SK-MEL-5 (cell line): ENCODE measurements around the gene SLC12A7. TPM values are rescaled to one million over a fixed set of nuclear protein-coding genes. Genes with fewer than 3 reads are reported as not detected.
"Not testable (repeated sequence)": the region's sequence is repeated elsewhere in the genome, so short reads cannot be mapped to it uniquely, and the experiment has no call there.

ENCODE experiments used
- DNase-seq: peaks from one replicate; pipeline ENCODE4 v3.0.0-alpha.2; 2016; ENCODE audit warnings: low read depth, low spot score
- in situ Hi-C: cut with HindIII; loops from 2 replicates; pipeline ENCODE4 v1.10.0; 2016; ENCODE audit warnings: low sequenced_read_pairs, high pct_unique_total_duplicates, low pct_unique_long_range_greater_than_20kb
- total RNA-seq: library from RNA; depleted of rRNA; stranded (reverse); fragments of >200 nt; shearing (Covaris generic); gene quantifications from 2 replicates; pipeline ENCODE4 v1.2.3, GENCODE V29; 2014

SLC12A7 gene
- total RNA-seq, 1 experiment from 2014 or later: 11.6 TPM

DNA sequence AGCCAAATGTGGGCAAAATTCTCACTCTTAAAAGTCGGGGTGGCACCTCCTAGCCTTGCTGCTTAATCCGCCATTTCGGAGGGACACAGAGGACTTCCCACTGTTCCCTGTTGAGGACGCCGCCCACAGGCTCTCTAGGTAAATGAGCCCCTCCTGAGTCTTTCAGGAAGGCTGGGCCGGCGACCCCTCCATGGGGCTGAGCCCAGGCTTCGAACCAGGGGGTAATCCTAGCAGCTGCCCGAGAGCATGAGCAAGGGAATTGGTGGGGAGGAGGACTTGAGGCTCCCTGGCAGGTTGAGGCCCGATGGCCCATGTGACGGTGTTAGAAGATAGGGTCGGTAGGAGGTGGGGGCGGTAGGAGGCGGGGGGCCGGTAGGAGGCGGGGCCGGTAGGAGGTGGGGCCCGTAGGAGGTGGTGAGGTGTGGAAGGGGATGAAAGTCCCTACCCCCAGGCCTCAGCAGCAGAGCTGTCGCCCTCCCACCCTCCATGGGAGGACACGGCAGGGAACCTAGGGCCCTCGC lies 17.1 kb downstream of the SLC12A7 start:
- in situ Hi-C loops: no loop called here
- DNase-seq: no peak

DNA sequence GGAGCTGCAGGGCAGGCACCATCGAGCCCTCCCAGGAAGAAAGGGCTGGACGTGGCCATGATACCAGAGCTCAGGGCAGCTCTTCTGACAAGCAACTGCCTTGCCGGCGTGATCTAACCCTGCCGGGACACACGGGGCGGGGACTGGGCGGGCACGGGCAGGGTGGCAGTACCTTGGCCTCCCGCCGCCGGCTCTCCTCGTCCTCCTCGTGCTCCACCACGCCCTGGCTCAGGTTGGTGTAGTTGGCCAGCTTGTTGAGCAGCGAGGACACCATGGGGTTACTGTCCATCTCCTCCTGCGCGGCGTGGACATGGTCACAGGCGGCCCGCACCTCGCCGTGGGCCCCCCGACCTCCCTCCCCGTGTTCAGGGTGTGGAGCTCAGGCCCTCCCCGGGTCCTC lies 18.5 kb downstream of the SLC12A7 start:
- in situ Hi-C loops: no loop called here
- no peak for DNase-seq

DNA sequence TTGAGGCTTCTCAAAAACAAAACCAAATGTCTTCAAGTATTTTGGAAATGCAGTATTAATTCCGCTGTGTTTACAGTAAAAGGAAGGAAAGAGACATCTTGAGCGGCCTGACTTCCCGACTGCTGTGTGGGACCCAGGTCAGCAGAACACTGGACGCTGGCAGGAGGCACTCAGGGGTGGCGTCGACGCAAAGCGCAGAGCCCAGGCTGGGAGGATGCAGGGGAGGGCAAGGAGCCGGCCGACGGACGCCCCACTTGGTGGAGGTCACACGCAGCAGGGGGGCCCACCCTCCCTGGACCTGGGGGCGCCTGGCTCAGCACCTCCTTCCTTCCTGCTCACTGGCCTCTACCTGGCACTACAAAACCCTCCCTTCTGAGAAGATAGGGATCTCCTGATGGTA lies 19.7 kb downstream of the SLC12A7 start:
- in situ Hi-C loops: no loop called here
- no peak for DNase-seq

DNA sequence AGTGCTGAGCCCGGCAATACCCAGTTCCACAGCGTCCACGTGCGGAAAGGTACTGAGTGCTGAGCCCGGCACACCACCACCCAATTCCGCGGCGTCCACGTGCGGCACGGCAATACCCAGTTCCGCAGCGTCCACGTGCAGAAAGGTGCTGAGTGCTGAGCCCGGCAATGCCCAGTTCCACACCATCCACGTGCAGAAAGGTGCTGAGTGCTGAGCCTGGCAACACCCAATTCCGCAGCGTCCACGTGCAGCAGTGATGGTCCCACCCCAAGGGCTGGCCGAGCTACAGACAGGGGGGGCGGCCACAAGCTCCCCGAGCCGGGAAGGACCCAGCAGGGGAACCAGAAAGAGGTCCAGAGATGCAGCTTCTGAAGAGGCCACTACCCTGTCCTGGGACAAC lies 20.2 kb downstream of the SLC12A7 start:
- in situ Hi-C loops: no loop called here
- DNase-seq: no peak

DNA sequence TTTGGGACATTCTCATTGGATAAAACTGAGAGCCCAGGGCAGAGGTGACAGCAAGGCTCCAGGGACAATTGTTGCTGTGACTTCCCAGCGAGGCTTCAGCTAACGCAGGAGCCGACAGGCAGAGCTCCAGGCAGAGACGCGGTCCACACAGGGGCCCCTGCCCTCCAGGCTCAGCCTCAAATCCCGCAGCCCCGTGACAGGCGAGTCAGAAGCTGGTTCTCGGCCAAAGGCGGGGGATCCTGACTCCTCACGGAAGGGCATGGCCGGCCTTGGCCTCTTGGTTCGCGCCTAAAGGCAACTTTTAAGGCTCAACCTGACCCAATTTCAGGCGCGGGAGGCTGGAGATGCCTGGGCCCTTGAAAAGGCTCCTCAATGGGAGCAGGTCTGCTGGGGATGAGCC lies 21.3 kb downstream of the SLC12A7 start:
- in situ Hi-C loops: no loop called here
- no peak for DNase-seq

DNA sequence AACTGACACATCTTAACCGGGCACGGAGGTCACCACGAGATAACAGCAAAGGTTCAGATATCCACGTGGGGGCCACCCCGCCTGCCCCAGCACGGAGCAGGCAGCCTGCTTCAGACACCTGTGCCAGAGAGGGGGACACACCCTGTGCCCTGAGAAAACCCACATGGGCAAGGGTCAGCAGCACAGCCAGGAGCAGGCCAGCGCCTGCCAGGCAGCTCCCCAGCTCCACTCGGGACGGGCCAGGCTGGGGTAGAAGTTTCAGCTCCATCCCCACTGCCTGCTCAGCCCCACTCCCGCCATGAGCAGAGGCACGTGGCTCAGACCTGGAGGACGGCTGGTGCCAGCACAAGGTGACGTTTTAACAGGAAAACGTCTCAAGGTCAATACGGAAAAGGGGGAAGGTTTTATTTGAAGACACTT lies 22.2 kb downstream of the SLC12A7 start:
- in situ Hi-C loops: no loop called here

DNA sequence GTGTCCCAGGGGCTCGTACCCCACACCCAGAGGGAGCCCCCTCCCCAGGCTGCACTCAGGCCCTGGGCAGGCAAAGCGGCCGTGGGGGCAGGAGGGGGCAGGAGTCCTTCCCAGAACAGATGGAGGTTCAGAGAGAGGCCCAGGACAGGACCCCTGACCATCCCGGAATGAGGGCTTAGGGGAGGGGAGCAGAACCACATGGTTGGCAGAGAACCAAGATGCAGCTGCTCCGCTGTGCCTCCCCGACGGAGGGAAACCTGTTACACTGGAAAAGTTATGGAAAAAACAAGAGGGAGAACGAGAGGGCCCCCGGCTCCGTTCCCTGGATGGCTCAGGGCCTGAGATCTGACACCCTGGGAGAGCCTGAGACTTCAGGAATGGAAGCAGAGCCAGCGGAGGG lies 22.7 kb downstream of the SLC12A7 start:
- DNase-seq: no peak
- in situ Hi-C loops: no loop called here

More for the DNA sequence above, 22.2 kb downstream of the SLC12A7 start:
- DNase-seq: no peak

DNA sequence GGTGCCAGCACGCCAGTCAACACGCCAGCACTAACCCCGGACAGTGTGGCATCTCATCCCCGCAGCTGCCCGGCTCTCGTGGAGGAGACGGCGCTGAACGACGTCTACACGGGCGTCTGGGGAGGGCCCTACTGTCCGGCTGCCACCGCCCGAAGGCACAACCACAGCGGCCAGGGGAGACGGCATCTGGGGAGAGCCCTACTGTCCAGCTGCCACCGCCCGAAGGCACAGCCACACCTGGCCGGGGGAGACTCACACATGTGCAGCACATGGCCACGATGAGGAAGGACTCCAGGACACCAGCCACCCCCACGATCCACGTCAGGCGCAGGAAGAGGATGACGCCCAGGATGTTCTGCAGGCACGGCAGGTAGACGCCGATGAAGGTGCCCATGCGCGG lies 23.1 kb downstream of the SLC12A7 start:
- DNase-seq: no peak
- in situ Hi-C loops: no loop called here

DNA sequence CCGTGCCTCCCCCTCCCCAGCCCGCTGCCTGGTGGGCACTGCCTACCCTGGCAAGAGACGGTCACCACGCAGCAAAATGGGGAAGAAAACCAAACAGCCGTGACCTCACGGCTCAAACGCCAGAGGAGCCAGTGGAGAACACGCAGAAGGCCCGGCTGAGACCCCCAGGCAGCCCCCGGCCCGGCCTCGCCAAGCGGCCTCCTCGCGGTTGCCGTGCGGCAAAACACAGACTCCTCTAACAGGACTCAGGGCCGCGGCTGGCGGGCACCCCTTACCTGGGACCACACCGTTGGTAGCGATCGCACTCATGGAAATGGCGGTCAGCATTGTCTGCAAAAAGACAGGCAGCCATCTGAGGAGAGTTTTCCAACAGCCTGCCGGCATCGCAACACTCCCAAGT lies 23.8 kb downstream of the SLC12A7 start:
- no peak for DNase-seq
- in situ Hi-C loops: no loop called here

DNA sequence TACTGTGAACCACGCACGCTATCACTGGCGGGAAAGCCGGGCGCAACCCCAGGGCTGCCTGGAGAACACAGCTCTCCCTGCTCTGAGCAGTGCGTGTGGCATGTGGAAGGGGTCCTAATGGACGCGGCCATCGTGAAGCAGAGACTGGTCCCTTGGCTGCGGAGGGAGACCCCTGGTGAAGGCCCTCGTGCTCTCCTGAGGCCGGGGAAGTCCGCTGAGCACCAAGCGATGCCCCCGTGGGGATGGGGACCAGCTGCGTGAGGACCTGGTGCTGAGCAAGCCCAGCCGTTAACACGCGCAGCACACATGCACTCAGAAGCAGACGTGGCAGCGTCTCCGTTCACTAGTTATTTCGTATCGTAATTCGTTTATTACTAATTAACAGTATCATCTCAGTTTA lies 24.4 kb downstream of the SLC12A7 start:
- no peak for DNase-seq
- in situ Hi-C loops: no loop called here

DNA sequence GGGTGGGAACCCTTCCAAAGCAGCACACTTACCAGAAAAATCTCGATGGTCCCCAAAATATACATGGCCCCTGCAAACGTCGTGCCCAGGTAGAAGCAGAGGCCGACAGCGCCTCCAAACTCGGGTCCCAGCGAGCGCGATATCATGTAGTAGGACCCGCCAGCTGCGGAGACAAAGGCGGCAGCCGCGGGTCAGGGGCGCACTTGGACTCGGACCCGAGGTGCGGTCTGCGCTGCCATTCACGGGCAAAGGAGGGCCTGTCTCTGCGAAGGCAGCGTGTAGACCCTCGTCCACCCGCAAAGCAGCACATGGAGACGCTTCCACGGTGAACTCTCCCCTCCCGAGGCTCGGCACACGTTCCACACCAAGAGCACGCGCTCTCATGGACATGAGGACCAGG lies 25.0 kb downstream of the SLC12A7 start:
- DNase-seq: no peak

DNA sequence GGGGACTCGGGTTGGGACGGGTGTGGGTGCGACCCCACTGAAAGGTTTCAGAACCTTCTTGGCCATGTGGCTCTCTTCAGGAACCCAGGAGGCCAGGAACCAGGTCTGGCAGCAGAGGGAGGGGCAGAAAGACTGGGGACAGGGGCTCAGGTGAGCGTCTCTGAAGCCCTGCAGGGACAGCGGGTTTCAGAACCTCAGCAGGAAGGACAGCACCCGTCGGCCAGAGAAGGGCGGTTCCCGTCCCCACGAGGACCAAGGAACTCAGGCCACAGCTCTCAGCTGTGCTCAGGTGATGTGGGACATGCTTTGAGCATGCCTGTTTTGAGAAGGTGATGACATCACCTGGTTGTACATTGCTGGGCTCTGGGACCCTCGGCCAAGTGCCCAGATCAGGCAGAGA lies 25.7 kb downstream of the SLC12A7 start:
- in situ Hi-C loops: no loop called here
- DNase-seq: no peak

More for the DNA sequence above, 25.0 kb downstream of the SLC12A7 start:
- in situ Hi-C loops: no loop called here

DNA sequence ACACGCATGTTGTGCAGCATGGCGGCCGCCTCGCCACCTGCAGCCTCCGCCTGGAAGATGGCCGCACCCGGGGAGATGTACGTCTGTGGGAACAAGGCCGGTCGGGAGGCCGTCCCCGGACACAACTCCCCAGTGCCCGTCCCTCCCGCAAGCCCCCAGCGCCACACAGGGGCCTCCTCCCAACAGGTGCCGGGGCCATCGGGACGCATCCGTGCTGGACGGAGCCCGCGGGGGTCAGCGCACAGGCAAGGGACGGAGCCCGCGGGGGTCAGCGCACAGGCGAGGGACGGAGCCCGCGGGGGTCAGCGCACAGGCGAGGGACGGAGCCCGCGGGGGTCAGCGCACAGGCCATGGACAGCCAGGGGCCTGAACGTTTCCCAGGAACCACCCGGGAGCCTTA lies 26.5 kb downstream of the SLC12A7 start:
- in situ Hi-C loops: no loop called here

DNA sequence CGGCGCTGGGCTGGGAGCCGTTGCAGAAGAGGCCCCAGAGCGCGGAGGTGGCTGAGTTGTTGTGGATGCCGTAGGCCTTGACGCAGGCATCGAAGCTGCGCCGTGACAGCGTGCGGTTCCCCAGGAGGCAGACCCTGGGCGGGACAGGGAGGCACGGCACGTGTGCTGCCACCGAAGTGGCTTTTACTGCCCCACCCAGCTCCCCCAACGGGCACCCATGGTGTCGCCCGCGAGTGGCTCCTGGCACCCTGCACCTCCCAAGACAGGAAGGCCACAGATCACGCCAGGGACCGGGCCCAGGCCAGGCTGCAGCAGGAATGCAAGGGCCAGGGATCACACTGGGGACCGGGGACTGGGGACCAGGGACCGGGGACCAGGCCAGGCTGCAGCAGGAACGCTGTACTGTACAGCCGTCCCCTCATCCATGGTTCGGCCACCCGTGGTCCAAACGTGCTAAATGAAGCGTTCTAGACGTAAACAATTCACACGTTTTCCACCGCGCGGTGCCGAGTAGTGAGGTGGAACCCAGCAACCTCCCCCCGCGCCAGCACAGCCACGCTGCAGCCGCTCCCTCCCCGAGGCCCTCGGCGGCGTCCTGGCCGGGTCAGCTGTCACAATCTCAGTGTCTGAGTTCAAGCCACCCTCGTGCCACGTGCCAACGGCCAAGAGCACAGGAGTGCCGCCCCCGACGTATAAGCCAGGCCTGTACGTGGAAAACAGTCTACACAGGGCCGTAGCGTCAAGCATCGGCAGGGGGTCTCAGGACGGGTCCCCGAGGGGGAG lies 27.8 kb downstream of the SLC12A7 start:
- in situ Hi-C loops: no loop called here
- no peak for DNase-seq

More for the DNA sequence above, 26.5 kb downstream of the SLC12A7 start:
- DNase-seq: no peak

DNA sequence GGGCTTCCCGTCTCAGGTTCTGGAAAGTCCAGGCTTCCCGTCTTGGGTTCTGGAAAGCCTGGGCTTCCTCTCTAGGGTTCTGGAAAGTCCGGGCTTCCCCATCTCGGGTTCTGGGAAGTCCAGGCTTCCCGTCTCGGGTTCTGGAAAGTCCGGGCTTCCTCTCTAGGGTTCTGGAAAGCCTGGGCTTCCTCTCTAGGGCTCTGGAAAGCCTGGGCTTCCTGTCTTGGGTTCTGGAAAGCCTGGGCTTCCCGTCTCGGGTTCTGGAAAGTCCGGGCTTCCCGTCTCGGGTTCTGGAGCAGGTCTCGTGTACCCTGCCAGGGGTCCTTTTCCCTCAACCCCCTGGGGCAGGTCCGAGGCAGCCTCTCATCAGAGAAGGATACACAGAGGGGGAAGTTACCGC lies 28.8 kb downstream of the SLC12A7 start:
- DNase-seq, in situ Hi-C loops: not testable (repeated sequence)

DNA sequence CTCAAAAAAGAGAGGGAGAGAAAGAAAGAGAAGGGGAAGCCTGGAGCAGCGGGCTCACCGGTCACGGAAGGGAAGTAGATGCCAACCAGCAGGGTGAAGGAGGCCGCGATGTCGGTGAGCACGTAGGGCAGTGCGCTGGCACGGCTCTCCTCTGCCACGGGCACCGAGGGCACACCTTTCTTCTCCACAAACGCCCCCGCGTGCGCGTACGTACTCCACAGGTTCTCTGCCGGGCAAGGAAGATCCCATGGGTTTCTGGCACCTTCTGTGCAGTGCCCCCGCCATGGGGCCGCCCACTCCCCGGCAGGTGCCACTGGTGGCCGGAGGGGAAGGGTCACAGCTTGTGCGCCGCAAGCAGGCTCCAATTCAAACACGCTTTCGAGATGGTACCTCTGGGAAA lies 30.3 kb downstream of the SLC12A7 start:
- no peak for DNase-seq
- in situ Hi-C loops: no loop called here

DNA sequence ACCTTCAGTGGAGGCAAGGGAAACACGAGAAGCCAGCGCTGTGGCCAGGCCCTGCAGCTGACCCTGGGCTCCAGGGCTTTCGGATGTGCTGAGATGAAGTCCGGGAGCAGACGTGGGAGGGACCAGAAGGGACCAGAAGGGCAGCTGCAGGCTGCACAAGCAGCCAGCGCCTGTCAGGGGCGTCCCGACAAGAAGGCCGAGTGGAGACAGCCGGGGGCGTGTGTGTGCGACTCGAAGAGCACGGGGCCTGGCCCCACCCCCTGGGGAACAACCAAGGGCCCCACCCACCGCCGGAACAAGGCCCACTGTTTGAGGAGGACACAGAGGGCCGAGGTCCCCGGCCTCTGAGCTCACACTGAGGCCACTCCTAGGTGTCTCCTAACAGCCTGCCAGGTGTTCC lies 31.4 kb downstream of the SLC12A7 start:
- in situ Hi-C loops: no loop called here
- DNase-seq: no peak

DNA sequence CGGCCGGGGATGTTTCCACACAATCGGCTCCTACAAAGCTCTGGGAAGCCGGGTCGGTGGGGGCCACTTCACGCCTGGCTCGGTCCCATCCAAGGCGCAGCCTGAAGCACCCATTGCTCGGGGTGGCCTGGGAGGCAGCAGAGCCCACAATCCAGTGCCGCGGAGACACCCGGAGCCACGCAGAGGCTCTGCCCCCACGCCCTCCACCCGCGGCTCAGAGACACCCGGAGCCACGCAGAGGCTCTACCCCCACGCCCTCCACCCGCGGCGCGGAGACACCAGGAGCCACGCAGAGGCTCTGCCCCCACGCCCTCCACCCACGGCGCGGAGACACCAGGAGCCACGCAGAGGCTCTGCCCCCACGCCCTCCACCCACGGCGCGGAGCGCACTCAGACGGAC lies 31.9 kb downstream of the SLC12A7 start:
- no peak for DNase-seq
- in situ Hi-C loops: no loop called here

DNA sequence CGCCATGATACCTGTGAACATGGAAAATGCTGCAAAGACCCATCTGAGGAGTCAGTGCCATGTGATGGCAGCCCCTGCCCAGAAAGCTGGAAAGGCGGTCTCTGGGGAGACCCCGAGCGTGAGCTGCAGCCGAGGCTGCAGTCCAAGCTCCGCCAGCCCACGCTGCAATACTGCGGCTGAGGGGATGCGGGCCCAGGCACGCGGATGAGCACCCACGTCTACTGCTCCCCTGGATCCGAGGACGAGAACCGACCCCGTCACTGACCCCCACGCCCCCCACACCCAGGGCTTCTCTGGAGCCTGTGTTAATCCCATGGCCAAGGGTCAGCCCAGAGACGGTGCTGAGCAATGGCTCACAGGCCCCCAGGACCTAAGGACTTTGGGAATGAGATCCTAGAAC lies 32.4 kb downstream of the SLC12A7 start:
- in situ Hi-C loops: no loop called here
- no peak for DNase-seq
